Measurements from ENCODE around the gene ZNF580.

The ZNF580 gene, protein sequence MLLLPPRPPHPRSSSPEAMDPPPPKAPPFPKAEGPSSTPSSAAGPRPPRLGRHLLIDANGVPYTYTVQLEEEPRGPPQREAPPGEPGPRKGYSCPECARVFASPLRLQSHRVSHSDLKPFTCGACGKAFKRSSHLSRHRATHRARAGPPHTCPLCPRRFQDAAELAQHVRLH

DNA sequence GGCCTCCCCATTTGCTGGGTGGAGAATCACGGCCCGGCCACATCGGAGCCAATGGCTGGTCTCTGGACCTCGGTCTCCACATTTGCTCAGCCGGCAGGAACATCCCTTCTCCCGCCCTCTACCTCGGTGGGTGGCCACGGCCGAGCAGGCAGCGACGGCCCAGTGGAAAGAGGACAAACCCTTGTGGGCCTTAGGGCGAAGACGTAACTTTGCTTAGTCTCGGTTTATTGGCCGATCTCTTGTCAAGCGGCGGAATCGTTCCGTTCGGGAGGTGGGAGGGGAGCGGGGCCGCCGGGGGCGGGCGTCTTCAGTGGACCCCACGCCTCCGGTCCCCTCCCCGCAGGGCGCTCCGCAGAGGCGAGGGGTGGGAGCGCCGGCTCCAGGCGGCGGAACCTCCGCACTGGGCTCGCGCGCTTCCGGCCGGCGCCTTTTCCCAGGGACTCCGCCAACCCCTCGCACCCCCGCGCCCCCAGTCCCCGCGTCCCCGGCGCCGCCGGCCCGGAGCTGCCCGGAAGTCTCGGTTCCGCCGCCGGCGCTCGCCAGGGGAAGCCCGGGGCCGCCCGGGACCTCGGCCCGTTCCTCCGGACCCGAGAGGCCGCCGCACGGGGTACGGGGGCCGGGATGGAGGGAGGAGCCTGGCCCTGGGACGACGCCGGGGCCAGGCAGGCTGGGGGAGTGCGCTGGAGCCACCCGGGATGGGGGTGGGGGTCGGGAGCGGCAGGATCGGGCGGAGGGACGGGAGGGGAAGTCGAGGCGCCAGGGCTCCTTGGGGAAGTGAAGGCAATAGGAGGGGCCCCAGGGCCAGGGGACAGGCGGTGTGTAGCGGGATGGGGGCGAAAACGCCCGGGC lies at the start of gene ZNF580:
Gene ZNF580, plus strand, starts transcription at position 426 of the 849 bp plus-strand sequence. CDS start 1,507 bp downstream, outside the sequence.
- H3K27ac ChIP-seq: peak within 1 kb of the TSS; percentile 86
- DNase-seq (ENCODE audit: low read depth, low spot score): no peak

DNA sequence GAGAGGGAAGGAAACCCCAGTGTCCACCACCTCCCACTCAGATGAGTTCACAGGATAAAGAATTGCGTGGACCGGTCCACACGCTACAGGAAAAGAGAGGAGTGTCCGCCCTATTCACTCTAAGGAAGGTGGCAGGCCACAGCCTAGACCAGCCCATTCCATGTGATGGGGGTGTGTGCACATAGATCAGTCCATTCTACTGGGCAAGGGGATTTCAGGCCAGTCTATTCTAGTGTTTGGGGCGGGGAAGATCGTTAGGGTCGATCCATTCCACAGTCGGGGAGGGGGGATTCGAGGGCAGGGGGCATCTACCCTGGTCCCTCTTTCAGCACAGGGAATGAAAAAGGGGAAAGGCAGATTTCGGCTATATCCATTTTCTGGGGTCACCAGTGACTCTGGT lies 49.2 kb upstream of the ZNF580 start:
- no peak overlapping the region for H3K27ac ChIP-seq
- no peak for DNase-seq (ENCODE audit: low read depth, low spot score)

DNA sequence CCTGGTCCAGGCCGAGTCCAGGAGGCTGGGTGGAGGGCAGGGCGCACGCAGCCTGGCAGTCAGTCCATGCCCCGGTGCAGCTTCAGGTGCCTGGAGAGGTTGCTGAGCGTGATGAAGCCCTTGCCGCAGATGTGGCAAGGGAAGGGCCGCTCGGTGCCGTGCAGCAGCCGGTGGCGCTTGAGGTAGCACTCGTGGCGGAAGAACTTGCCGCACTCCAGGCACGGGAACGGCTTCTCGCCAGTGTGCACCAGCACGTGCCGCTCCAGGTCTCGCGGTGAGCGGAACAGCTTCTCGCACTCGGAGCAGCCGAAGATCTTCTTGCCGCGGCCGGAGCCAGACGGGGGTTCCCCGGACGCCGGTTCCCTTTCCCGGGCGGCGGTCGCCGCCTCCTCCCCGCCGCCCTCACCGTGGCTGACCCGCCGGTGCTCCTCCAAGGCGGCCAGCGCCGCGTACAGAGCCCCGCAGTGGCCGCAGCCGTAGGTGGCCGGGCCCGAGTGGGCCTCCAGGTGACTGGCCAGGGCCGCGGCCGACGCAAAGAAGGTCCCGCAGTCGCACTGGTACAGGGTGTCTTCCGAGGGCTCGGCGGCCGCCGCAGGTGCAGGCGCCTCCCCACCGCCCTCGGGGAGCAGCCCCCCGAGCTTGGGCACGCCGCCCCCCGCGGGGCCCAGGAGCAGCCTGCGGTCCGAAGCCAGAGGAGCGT lies 48.3 kb upstream of the ZNF580 start:
- H3K27ac ChIP-seq: no peak overlapping the region
- no peak for DNase-seq (ENCODE audit: low read depth, low spot score)

DNA sequence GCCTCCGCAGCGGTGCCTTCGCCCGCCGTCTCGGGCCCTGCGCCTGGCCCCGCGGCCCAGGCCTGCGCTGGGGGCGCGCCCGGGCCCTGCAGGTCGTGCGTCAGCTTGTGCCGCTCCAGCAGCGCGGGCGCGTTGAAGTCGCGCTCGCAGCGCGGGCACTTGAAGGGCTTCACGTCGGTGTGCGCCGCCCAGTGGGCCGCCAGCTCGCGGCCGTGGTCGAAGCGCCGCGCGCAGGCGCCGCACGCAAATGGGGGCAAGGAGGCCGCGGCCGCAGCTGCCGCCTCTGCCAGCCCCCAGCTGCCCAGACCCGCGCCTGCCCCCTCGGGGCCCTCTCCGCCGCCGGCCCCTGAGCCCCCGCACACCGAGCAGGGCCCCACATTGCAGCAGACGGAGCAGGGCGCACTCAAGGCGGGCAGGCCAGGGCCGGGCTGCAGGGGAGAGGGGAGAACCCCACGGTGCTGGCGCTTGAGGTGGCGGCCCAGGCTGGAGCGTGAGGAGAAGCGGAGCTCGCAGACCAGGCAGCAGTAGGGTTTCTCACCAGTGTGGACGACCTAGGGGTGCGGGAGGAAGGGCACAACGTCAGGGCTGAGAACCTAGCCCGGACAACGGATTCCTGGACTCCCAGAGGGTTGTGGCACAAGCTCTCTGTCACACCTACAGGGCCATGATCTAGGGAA lies 47.6 kb upstream of the ZNF580 start:
- H3K27ac ChIP-seq: no peak overlapping the region
- no peak for DNase-seq (ENCODE audit: low read depth, low spot score)

DNA sequence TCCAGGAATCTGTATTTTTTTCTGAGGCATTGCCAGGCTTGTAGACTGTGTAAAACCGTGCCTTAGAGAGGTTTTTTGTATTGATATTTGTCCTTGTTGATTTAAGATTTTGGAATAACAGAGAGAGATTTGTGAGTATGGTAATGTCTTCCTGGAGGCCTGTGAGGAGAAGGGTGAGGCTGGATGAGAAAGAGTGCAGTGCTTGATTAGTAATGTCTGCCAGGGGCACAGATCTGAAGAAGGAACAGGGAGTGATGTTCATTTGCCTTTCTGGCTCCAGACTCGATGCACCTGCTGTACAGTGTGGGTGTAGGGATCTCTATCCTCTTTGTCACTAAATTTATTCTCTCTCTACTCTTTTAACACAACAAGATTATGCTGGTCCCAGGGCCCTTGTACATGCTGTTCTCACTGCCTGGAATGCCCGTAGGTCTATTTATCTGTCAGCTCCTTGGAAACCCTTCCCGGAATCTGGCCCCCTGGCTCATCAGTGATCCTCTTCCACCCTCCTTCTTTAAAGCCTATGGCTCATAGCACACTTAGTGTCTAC lies 45.7 kb upstream of the ZNF580 start:
- no peak for DNase-seq (ENCODE audit: low read depth, low spot score)
- no peak overlapping the region for H3K27ac ChIP-seq

DNA sequence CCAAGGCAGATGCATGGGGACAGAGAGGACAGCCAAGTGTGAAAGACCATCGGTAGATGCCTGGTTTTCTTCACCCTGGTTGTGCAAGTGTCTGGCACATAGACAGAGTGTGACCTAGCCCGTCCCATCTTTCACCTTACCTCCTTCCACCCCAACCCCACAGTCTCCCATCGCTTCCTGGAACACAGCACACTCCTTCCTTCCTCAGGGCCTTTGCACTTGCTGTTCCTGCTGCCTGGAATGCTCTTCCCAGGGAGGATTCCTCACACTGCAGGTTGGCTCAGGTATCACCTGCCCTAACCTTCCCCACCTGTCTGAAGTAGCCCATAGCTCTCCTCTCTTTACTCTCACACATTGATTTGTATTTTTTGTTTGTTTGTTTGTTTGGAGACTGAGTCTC lies 44.5 kb upstream of the ZNF580 start:
- DNase-seq (ENCODE audit: low read depth, low spot score): no peak
- H3K27ac ChIP-seq: no peak overlapping the region

DNA sequence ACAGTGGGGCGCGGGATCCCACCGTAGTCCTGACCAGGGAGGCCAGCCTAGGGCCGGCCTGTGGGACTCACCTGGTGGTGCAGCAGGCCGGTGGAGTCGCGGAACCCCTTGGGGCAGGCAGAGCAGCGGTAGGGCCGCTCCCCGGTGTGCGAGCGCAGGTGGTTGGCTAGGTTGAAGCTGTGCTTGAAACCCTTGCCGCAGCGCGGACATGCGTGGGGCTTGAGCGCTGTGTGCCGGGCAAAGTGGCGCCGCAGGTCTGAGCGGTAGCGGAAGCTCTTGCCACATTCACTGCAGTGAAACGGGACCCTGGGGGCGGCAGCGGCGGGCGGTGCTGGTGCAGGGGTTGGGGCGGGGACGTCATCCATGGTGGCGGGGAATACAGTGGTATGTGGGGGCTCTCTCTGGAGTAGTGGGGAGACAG lies 43.3 kb upstream of the ZNF580 start:
- H3K27ac ChIP-seq: no peak overlapping the region
- no peak for DNase-seq (ENCODE audit: low read depth, low spot score)

DNA sequence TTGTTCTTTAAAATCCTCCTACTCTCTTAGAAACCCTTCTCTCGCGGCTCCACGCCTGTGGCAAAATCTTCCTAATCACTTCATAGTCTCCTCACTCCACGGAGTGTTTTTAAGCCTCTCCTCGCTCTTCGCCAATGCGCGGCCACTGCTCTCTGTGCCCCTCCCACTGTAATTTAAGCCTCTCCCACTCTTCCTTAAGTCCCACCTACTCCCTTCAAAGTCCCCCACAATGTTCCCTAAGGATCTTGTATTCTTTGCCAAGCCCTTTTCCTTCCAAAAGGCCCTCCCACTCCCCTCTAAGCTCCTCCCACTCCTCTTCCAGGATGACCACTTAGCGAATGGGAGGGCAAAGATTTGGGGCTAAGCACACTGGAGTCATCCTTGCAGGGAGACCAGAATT lies 42.8 kb upstream of the ZNF580 start:
- no peak overlapping the region for H3K27ac ChIP-seq

DNA sequence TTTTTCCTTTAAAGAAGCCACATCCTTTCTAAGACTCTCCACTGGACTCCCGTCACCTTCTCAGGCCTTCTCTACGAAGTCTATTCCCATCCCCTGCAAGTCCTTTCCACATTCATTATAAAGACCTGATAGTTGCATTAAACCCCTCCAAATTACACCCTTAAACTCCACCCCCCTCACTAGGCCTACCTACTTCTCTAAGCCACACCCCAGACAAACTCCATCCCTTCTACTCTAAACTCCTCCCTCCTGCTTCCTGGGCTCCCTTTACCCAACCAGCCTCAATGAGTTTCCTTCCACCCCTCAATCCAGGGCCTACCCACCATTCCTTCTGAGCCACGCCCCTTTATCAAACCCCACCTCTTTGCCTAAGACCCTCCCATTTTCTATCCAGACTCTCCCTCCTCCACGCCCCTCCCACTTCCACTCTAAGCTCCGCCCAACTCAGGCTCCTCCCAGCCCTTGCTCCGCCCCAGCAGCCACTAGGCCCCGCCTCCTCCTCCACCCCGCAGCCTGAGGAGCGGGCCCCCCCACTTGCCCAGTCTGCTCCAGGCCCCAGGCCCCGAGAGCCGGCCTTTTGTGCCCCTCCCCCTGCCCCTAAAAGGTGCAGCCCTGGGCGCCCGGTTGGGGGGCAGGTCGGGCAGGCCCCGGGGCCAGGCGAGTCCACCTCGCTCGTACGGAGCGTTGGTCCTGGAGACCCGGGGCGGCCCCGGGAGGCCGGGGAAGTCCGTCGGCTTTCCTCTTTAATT lies 41.9 kb upstream of the ZNF580 start:
- peak overlapping the region; percentile 92 for H3K27ac ChIP-seq
- DNase-seq (ENCODE audit: low read depth, low spot score): peak; percentile 71

More for the DNA sequence above, 42.8 kb upstream of the ZNF580 start:
- no peak for DNase-seq (ENCODE audit: low read depth, low spot score)

DNA sequence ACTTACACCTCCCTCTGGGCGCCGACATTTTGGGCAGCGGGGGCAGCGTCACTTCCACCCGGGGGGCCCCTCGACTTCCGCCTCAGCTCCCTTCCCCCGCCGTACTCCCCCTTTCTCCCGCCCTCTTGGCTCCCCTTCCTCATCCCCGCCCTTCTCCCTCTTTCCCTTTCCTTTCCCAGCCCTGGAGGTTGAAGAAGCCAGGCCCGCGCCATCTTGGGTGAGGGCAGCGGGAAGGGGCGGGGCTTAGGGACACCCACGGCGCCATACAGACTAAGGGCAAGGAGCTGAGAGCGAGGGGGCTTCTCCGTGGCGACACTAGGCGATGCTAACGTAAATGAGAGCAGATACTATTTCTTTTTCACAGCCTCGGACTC lies 41.3 kb upstream of the ZNF580 start, which contains the start of gene FIZ1:
Gene FIZ1, minus strand, starts transcription at position 50 of the 374 bp plus-strand sequence. CDS start 1,652 bp downstream, outside the sequence.
- peak within 1 kb of the TSS; percentile 92 for H3K27ac ChIP-seq
- DNase-seq (ENCODE audit: low read depth, low spot score): peak; percentile 89

DNA sequence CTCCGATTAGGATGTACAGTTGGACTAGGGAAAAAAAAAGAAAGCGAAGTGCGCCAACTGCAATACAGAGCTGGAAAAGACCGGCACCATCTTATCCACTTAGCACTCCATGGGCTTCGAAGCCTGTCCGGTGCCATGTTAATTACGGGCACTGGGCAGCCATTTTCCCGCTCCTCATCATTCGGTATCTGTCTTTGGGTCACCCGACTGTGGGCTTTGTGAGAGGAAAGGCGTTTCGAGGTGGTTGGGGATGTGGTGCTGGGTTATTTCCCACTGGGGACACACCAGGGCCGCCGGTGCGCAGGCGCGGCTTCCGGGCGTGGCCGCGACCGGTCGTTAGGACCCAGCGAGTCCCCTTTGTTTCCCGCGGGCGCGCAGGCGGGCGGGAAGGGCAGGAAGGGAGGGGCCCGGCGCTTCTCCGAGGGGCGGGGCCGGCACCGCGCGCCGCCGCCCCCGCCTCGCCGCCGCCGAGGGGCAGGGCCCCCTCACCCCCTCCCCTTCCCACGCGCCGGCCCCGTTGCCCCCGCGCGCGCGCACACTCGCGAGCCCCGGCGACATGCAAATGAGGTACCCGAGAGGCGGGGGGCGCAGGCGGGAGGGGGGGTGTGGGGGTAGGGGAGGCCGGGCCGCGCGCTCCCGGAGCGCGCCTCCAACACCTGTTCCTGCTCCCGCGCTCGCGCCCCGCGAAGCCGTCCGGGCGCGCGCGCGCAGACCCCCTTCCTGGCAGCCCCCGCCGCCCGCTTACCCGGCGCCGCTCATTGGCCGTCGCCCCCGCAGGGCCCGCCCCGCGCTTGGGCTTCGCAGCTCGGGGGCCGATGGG lies 40.8 kb upstream of the ZNF580 start, which contains the start of gene ZNF524:
Gene ZNF524, plus strand, starts transcription at position 447 of the 820 bp plus-strand sequence. CDS start 1,825 bp downstream, outside the sequence.
- H3K27ac ChIP-seq: peak within 1 kb of the TSS; percentile 92
- peak; percentile 55 for DNase-seq (ENCODE audit: low read depth, low spot score)

DNA sequence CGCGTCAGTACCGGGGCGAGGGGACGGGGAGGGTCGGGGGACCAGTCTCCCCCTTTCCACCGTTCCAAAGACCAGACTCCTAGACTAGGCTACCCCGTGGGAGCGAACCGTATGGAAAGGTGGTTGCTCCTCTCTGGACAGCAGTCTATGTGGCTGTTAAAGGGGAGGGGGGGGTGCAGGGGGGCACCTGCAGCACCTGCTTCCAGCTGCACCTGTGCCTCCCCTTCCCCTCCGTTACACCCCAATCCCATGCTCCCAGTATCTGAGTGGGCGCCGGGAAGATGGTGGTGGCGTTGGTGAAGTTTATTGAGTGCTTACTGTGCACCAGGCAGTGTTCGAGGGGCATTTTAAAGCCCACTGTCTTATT lies 40.2 kb upstream of the ZNF580 start:
- peak overlapping the region; percentile 92 for H3K27ac ChIP-seq
- DNase-seq (ENCODE audit: low read depth, low spot score): no peak

DNA sequence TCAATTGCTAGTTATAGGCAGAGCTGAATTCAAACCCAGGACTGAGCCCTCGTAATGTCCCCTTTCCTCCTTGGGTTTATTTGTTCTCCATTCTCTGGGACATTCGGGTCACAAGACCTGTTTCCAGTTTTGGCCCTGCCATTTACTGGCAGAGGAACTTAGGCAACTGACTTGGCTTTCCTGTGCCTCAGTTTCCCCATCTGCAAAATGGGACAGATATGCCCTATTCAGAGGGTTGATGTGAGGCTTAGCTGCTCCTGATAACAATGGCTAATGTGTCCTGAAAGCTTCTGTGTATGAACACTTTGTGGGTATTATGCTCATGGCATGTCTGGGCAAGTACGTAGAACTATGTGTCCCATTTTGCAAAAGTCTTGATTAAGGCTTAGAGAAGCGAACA lies 39.7 kb upstream of the ZNF580 start:
- H3K27ac ChIP-seq: peak overlapping the region; percentile 92
- peak; percentile 68 for DNase-seq (ENCODE audit: low read depth, low spot score)

DNA sequence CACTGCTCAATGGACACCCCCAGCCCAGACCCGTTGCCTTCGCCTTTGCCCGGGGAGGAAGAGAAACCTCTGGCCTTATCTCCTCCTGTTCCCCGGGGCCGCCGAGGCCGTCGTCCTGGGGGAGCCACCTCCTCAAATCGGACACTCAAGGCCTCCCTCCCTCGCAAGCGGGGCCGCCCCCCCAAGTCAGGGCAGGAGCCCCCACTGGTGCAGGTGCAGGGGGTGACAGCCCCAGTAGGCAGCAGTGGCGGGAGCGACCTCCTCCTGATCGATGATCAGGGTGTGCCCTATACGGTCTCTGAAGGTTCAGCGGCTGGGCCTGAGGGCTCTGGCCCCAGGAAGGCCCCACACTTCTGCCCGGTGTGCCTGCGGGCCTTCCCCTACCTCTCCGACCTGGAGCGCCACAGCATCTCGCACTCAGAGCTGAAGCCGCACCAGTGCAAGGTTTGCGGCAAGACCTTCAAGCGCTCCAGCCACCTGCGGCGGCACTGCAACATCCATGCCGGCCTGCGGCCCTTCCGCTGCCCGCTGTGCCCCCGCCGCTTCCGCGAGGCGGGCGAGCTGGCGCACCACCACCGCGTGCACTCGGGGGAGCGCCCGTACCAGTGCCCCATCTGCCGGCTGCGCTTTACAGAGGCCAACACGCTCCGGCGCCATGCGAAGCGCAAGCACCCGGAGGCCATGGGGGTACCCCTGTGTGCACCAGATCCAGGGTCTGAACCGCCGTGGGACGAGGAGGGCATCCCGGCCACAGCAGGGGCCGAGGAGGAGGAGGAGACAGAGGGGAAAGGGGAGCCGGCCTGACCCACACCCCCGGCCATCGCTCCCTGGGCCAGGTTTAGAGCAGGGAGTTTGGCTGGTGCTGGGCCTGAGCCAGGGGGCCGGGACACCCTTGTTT lies 38.4 kb upstream of the ZNF580 start:
- H3K27ac ChIP-seq: peak overlapping the region; percentile 92
- no peak for DNase-seq (ENCODE audit: low read depth, low spot score)

DNA sequence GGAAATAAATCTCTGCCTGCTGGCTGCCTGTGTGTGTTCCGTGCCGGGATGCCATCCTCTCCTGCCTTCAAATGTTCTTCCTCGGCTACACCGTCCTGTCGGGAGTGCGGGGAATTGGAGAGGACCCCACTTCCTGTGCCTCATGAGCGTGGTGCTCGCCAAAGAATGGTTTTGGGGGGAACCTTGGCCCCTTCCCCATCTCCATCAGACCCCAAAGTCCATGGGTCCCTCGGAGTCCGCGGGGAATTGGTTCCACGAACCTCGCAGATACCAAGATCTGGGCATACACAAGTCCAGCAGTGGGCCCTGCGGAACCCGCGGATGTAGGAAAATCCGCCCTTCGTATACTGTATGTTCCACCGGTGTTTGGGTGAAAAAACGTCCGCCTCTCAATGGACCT lies 37.7 kb upstream of the ZNF580 start:
- DNase-seq (ENCODE audit: low read depth, low spot score): no peak
- H3K27ac ChIP-seq: no peak overlapping the region

DNA sequence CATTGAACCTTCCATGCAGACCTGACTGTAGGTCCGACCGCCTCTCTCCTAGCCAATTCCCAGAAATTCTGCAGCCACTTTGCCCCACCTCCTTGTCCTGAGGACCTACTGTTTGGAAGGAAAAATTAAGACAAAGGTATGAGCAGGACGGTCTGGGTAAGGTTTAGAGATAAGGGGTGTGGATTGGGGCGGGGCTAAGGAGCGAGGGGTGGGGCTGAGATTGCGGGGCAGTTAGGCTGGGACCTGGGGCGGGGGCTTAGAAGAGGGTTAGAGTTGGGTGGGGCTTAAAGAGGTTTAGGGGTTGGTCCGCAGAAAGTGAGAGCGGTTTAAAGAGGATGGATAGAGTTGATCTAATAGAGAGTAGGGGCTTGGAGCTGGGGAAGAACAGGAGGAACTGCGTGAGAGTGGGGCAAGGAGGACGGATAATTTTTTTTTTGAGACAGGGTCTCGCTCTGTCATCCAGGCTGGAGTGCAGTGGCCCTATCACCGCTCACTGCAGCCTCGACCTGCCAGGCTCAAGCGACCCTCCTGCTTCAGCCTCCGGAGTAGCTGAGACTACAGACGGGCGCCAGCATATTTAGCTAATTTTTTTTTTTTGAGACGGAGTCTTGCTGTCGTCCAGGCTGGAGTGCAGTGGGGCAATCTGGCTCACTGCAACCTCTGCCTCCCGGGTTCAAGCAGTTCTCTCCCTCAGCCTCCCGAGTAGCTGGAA lies 37.1 kb upstream of the ZNF580 start:
- H3K27ac ChIP-seq: peak overlapping the region; percentile 93
- DNase-seq (ENCODE audit: low read depth, low spot score): no peak

DNA sequence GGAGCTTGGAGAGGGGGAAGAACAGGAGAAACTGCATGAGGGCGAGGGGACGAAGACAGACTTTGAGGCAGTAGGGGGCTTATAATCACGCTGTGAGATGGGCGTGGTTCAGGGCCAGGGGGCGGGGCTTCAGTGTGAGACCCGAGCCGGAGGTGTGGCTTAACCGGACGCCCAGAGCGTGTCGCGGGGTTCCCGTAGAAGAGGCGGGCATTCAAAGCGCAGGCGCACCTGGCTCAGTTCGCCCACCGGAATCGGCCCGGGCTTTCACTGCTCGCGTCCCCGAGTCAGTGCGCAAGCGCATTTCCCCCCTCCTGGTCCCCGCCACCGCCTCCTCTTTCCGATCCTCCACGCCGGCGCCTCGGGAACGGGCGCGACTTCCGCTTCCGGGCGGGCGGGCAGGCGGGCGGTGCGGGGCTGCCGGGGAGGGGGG lies 35.6 kb upstream of the ZNF580 start:
- DNase-seq (ENCODE audit: low read depth, low spot score): peak; percentile 64
- peak overlapping the region; percentile 93 for H3K27ac ChIP-seq

Measured in epithelial cell of prostate (primary cell).